Activated CD8-positive, alpha-beta memory T cell treated with anti-CD3 and anti-CD28 coated beads, Interleukin-2, amount 50 U/mL, for 1 hour (primary cell): Measurements from ENCODE around the gene KCNB1.

Experiments
- DNase-seq: peaks from one replicate; pipeline ENCODE4 v3.0.0-alpha.2; 2020; ENCODE audit errors: extremely low read depth

The KCNB1 gene

DNA sequence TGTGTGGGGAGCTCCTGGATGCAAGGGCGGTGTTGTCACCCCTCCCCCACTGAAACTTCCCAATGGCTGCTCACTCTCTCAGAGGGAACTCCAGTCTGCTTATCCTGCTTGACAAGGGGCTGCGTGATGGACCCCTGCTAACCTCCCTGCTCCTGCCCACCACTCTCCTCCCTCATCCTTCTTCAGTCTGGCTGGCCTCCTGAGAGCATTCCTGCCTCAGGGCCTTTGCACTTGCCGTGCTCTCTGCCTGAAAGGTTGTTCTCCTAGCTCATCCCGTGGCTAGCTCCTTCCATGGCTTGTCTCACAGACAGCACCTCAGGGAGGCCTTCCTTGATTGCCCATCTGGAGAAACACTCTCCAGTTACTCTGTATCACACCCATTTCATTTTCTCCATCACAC, 130.7 kb downstream of the KCNB1 start:
- no peak for DNase-seq

- DNase-seq = no peak
Observed at GRCh38 chr20:49349694-49350252, 132.7 kb downstream of the KCNB1 start.

DNA sequence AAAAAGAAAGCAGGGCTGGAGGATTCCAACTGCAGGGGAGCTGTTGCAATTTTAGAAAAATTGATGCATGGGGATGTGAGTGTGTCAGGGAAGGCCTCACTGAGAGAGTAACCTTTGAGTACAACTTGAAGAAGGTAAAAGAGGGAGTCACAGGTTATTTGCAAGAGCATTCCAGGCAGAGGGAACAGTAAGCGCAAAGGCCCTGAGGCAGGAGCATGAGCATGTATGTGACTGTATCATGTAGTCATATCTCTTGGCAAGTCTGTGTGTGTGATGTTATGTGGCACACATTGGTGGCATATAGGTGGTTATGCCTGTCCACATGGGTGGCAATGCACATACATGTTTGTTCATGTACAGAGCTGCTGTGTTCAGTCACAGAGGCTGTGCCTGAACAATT, 133.4 kb downstream of the KCNB1 start:
- no peak for DNase-seq

DNA sequence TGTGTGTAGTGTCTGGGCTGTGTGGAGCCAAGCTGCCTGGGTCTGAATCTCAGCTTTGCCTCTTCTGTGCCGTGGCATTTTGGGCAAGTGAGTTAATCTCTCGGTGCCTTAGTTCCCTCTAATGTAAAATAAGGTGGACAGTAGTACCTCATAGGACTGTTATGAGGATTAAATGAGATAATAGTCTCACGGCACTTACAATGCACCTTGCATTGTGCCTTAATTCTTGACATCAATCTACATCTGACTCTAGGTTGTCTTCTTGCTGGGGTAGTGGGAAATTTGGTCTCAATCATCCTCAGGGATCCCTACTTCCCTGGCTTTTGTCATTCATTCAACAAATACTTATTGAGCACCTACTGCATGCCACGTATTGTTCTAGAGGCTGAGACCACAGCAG, 133.9 kb downstream of the KCNB1 start:
- DNase-seq = no peak

GRCh38 chr20:49347156-49347555, 135.3 kb downstream of the KCNB1 start:
- no peak for DNase-seq

GRCh38 chr20:49346682-49347081, 135.8 kb downstream of the KCNB1 start:
- DNase-seq = no peak

DNA sequence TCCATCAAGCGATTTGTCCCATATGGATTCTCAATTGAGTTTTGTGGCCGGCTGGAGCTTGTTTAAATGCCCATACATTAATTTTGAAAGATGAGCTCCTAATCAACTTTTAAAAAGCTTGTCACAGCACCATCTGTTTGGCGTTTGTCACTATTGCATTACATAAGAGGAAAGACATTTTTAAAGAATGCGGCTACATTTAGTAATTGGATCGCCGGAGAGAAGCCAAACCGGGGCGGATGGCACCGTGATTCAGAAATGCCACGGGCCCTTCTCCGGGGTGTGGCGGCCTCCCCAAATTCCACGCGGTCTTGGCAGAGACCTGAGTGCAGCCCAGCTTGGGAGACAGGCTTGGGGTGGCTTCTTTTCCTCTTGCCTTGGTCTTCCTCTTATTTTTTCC, 136.9 kb downstream of the KCNB1 start:
- DNase-seq = no peak

- no peak for DNase-seq
Observed at GRCh38 chr20:49344975-49345374, 137.5 kb downstream of the KCNB1 start.

DNA sequence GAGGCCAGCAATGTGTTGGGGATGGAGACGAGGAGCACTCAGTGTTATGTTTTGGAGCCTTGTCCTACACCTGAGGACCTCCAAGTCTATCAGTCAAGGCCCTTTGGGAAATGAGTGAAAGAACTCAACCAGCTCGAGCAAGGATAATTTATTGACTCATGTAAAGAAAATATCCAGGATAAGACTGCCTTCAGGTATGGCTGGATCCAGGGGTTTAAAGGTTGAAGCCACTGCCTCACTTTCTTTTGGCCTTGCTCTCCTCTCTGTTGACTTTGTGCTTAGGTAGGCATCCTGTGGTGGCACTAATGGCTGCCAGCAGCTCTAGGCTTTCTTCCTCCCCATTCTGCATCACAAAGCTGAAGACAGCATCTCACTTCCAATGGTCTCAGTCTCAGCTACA, 138.3 kb downstream of the KCNB1 start:
- DNase-seq = no peak

- no peak for DNase-seq
Observed at GRCh38 chr20:49343246-49343645, 139.2 kb downstream of the KCNB1 start.

DNA sequence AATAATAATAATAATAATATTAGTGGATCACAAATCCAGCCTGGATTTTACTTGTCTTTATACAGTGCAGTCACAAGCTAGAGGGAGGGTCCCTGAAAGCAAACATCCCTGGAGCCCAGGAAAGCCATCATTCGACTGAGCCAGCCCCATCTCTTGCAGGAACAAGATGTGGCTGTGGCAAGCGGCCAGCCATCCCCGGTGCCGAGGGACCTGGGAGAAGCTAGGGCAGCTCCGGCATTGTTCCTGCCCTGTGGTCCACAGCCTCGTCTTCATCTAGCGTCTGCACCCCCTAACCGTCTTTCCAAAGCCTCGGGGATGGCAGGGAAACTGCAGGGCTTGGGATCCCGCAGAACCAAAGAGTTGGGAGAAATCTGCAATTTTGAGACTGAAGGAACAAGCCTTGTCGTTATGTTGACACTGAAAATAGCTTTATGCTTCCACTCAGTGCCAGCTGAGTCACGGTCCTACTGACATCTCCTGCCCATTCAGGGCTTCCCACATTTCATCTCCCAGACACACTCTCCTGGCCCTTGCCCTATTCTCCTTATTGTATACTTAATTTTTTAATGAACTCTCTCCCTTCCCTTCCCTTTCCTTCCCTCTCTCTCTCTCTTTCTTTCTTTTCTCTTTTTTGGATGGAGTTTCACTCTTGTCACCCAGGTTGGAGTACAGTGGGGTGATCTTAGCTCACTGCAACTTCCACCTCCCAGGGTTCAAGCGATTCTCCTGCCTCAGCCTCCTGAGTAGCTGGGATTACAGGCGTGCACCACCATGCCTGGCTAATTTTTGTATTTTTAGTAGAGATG, 142.1 kb downstream of the KCNB1 start:
- no peak for DNase-seq

GRCh38 chr20:49339123-49339522, 143.3 kb downstream of the KCNB1 start:
- no peak for DNase-seq

- DNase-seq = no peak
Observed at GRCh38 chr20:49338061-49338460, 144.4 kb downstream of the KCNB1 start.

DNA sequence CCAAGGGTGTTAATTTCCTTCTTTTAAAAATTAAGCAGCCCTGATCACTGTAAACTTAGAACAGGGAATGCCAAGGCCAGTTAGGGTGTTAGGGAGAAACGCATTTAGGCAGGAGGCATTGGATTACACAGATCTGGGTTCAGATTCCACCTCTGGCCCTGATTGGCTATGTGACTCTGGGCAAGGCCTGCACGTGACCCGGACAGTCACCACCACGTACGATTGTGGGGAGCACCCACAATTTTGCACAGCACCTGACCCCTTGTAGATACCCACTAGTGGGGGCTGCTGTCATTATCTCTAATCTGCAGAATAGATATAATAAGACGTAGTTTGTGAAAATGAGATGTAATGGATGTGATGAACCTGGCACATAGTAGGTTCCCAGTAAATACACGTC, 145.1 kb downstream of the KCNB1 start:
- no peak for DNase-seq

DNA sequence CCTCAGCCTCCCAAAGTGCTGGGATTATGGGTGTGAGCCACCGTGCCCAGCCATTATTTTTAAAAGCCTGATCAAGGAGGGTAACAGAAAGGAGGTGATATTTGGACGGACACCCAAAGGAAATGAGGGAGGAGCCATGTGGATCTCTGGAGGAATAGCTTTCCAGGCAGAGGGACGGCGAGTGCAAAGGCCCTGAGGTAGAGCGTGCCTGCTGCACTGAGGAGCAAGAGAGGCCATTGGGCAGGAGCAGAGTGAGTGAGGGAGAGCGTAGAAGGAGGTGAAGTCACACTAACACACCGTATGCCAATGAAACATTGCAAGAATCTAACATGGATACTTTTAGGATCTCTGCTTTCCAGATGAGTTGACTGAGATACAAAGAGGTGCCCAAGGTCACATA, 145.7 kb downstream of the KCNB1 start:
- no peak for DNase-seq

- no peak for DNase-seq
Observed at GRCh38 chr20:49335476-49335875, 147.0 kb downstream of the KCNB1 start.

DNA sequence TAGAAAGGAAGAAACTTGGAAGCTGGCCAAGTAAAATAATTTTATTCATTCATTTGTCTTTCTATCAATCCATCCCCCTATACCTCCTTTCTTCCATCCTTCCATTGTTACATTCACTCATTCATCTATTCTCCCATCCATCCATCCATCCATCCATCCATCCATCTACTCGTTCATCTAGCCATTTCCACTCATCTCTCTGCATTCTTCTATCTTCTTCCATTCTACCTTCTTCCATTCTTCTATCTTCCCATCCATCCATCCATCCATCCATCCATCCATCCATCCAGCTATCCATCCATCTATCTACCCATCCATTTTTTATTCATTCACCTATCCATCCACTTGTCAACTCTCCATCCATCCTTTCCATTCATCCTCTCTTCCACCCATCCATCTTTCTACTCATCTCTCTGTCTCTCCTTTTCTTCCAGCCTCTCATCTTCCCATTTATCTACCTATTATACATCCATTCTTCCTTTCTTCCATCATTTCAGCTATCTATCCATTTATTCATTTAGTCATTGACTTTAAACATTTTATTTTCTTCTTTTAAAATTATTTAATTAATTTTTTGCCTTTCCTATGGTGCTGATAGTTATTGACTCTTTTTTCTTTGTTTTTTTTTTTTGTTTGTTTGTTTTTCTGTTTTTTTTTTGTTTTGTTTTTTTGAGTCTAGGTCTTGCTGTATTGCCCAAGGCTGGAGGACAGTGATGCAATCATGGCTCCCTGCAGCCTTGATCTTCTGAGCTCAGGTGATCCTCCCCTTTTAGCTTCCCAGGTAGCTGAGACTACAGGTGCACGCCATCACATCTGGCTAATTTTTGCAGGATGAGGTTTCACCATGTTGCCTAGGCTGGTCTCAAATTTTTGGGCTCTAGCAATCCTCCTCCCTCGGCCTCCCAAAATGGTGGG, 151.5 kb downstream of the KCNB1 start:
- DNase-seq = no peak

DNA sequence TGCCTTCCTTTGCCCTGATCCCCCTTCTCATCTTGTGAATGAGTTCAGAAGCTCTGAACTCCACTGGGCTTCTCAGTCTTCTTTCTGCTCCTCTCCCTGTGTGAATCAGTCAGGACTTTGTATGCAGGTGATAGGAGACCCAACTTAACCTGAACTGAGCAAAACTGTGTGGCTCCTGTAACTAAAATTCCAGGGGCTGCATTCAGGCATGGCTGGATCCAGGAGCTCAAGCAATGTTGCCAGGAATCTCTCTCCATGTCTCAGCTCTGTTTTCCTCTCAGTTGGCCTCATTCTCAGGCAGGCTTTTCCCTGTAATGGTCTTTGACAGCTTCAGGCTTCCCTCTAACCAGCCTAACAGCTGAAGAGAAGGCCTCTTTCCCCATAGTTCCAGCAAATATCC, 153.7 kb downstream of the KCNB1 start:
- no peak for DNase-seq

DNA sequence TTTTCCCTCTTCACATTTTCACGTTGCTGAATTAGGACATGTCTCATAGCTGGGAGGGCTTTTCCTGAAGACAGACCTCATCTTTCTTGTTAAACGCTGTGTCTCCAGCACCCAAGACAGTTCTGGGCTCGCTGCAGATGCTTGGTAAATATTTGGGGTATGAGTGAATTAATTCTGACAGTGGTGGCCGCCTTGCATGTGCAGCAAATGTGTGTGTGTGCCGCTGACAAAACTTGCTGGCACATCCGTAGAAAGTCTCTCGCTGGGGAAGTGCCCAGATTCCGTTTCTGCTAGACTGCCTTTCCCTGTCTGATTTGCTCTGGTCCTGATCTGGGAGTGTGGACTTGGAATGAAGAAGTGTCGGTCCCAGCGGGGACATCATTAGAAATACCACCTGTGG, 156.4 kb downstream of the KCNB1 start:
- no peak for DNase-seq

DNA sequence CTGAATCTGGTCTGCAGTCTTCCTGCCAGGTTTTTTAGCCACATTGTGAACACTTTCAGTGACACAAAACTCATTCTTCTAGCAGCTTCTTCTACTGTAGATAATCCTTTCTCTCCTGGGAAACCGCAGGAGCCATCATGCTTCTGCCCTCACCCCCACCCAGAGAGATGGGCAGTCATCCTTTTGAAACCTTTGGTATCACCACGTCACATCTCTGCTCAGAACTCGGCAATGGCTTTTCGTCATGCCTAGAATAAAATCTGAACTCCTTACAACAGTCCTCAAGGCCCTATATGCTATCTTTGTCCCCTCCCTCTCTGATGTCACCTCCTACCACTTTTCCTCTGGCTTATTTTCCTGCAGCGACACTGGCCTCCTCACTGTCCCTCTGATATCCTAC, 158.2 kb downstream of the KCNB1 start:
- no peak for DNase-seq

- no peak for DNase-seq
Observed at GRCh38 chr20:49323622-49324238, 158.7 kb downstream of the KCNB1 start.

DNA sequence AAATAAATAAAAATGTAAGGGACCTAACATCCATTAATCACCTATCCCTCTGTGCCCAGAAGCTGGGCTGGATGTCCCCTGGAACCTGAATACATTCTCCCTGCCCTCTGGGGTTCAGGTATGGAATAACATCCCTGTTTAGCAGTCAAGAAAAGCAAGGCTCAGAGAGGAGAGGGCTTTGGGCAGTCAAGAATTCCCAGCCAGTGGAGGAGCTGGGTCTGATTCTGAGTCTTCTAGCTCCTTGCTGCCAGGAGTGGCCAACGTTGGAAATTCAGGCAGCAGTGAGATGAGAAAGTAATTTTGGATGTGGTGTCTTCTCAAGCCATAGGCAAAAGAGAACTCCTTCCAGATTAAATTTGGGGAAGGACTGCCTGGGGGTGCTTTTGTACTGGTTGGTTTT, 162.0 kb downstream of the KCNB1 start:
- DNase-seq = no peak
